ENCODE results near the gene TRERF1.

The TRERF1 gene

DNA sequence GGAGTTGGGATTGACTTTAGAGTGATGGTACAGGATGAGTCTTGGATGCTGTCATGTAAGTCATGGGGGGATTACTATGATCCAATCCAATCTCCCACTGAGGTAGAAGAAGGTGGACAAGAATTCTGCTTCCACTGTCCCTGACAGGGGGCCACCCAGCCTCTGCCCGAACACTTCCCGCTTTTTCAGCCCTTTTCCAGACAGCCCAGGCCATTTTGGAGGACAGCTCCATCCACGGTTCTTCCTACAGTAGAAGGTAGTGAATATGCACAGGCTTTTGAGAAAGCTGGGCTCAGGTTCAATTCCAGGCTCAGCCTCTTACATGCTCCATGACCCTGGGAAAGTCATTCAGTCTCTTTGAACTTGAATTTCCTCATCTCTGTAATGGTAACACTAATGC is 31.0 kb downstream of the TRERF1 start:
- Histone ChIP-seq H3K27me3 (no peaks in the 10 kb centered on the region), H3K27ac (no peak overlapping the region), H3K4me3 (no peak overlapping the region), H3K9me3 (no peaks in the 10 kb centered on the region), H3K36me3 (no peaks in the 10 kb centered on the region), H3K4me1 (no peaks in the 10 kb centered on the region)
- intact Hi-C loops (cut with DNase I; ENCODE audit: low total_unique reads), result no loop called here
- no peak for DNase-seq
- TF ChIP-seq, protein P1, sequence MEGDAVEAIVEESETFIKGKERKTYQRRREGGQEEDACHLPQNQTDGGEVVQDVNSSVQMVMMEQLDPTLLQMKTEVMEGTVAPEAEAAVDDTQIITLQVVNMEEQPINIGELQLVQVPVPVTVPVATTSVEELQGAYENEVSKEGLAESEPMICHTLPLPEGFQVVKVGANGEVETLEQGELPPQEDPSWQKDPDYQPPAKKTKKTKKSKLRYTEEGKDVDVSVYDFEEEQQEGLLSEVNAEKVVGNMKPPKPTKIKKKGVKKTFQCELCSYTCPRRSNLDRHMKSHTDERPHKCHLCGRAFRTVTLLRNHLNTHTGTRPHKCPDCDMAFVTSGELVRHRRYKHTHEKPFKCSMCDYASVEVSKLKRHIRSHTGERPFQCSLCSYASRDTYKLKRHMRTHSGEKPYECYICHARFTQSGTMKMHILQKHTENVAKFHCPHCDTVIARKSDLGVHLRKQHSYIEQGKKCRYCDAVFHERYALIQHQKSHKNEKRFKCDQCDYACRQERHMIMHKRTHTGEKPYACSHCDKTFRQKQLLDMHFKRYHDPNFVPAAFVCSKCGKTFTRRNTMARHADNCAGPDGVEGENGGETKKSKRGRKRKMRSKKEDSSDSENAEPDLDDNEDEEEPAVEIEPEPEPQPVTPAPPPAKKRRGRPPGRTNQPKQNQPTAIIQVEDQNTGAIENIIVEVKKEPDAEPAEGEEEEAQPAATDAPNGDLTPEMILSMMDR (IDR thresholded peaks at IDR 0.05), result no peak

DNA sequence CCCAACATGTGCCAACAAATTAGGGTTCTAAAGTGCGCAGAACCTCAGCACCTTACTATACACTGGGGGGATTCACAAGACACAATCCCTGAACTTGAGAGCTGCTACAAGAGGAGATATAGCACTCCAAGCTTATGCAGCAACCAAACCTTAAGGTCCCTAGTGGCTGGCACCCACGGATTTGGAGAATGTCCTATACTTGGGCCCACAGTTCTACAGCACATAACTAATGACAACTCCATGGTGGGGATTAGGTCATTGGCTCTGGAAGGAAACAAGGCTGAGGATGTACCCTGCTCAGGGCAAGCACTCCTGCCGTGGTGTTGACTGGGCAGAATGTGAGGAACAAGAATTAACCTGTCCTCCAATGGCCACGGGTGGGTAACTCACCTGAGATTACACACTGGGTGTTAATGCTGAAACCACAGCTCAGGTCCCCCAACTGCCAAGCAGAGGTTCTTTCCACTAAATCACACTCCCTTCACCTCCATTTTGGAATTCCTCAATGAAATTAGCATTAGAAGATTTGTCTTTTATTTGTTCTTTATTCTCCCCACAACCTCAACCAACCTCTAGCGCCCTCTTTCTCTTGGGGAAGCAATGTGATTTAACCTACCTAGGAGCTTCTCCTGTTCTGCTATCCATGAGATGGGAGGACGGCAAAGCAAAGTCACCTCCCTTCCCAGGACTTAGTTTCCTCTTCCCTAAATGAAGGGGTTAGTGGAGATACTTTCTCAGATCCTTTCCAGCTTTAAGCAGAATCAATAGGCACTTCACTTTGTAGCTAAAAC is 32.0 kb downstream of the TRERF1 start:
- no peak overlapping the region for H3K27ac ChIP-seq
- DNase-seq, result no peak
- TF ChIP-seq, protein P1 (IDR thresholded peaks at IDR 0.05), result no peak
- H3K9me3 ChIP-seq, result no peaks in the 10 kb centered on the region
- no peaks in the 10 kb centered on the region for H3K36me3 ChIP-seq
- intact Hi-C loops (cut with DNase I; ENCODE audit: low total_unique reads), result no loop called here
- no peak overlapping the region for H3K4me3 ChIP-seq
- H3K4me1 ChIP-seq, result no peaks in the 10 kb centered on the region
- H3K27me3 ChIP-seq, result no peaks in the 10 kb centered on the region

DNA sequence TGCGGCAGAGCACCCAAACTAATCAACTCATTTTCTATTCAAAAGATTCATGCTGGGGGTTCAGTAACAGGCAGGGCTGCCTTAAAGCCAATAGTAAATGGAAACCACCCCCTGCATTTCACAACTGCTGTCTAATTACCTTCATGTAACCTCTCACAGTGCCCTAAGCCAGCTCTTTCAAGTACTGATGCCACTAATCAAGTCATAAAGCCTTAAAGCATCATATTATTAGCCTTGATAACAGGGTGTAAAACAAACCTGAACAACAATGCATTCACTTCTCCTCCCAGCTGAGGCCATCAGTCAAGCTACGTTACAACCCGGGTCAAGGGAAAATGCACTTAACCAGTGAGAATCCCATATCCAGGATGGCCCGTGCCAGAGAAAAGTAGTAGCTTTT is 33.0 kb downstream of the TRERF1 start:
- Histone ChIP-seq H3K27me3 (no peaks in the 10 kb centered on the region), H3K4me3 (no peak overlapping the region), H3K36me3 (no peaks in the 10 kb centered on the region), H3K27ac (no peak overlapping the region), H3K4me1 (no peaks in the 10 kb centered on the region), H3K9me3 (no peaks in the 10 kb centered on the region)
- no peak for DNase-seq
- intact Hi-C loops (cut with DNase I; ENCODE audit: low total_unique reads), result no loop called here
- TF ChIP-seq, protein P1 (IDR thresholded peaks at IDR 0.05), result no peak

DNA sequence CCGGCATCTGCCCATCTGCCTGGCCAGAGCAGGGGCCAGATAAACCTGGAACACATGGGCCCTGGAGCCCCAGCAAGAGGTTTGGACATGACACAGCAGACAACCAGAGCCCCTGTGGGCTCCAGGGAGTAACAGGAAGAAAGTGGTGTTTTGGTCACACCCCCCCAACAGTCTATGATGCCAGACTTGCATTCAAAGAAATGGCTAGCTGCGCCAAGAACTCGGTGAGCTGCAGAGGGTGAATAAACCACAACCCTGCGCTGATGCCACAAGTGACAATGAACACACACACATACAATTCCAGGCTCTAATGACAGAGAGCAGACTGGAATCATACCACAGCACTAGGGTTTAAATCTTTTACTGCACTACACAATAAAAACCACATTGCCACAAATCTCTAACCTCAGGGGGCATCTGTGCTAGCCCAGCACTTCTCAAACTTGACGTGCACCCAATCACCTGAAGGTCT is 34.0 kb downstream of the TRERF1 start:
- Histone ChIP-seq H3K36me3 (no peaks in the 10 kb centered on the region), H3K27ac (no peak overlapping the region), H3K4me1 (no peaks in the 10 kb centered on the region), H3K27me3 (no peaks in the 10 kb centered on the region), H3K4me3 (no peak overlapping the region), H3K9me3 (no peaks in the 10 kb centered on the region)
- intact Hi-C loops (cut with DNase I; ENCODE audit: low total_unique reads), result no loop called here
- no peak for DNase-seq
- TF ChIP-seq, protein P1 (IDR thresholded peaks at IDR 0.05), result no peak

DNA sequence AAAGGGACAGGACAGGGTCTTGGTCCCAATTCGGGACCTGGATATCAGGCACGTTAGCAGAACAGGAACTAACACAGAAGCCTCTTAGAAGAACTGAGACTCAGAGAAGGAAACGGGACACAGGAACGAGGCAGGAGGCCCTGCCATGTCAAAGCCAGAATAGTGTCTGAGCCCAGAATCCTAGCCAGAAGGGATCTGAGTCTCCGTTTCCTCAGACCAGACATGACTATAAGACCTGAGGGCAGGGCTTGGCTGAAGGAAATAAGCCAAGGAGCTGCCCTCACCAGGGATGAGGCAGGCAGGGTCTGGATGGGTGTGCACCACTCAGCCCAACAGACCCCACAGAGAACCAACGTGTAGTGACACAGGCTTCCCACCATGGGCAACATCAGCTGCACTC is 40.3 kb downstream of the TRERF1 start:
- no peaks in the 10 kb centered on the region for H3K9me3 ChIP-seq
- no peak overlapping the region for H3K27ac ChIP-seq
- intact Hi-C loops (cut with DNase I; ENCODE audit: low total_unique reads), result no loop called here
- no peaks in the 10 kb centered on the region for H3K4me1 ChIP-seq
- TF ChIP-seq, protein P1 (IDR thresholded peaks at IDR 0.05), result no peak
- DNase-seq, result no peak
- no peak overlapping the region for H3K4me3 ChIP-seq
- no peaks in the 10 kb centered on the region for H3K27me3 ChIP-seq
- H3K36me3 ChIP-seq, result no peaks in the 10 kb centered on the region

Measured in tibial artery (tissue), 4 donors.